ENCODE measurements around the gene HS6ST3. TPM values are rescaled to one million over a fixed set of nuclear protein-coding genes. Genes with fewer than 3 reads are reported as not detected.

Gene HS6ST3
- total RNA-seq, 1 donor from 2014 or later, result not detected

- intact Hi-C loops (cut with micrococcal nuclease), result no loop called here
Measured at GRCh38 chr13:96198038-96198437, 108.1 kb downstream of the HS6ST3 start.

- intact Hi-C loops (cut with micrococcal nuclease), result no loop called here
Measured at GRCh38 chr13:96199315-96199714, 109.4 kb downstream of the HS6ST3 start.

- intact Hi-C loops (cut with micrococcal nuclease), result no loop called here
Measured at GRCh38 chr13:96200810-96201209, 110.9 kb downstream of the HS6ST3 start.

- intact Hi-C loops (cut with micrococcal nuclease), result no loop called here
Measured at GRCh38 chr13:96202315-96202714, 112.4 kb downstream of the HS6ST3 start.

- intact Hi-C loops (cut with micrococcal nuclease), result no loop called here
Measured at GRCh38 chr13:96203471-96203870, 113.6 kb downstream of the HS6ST3 start.

GRCh38 chr13:96214824-96215445, 125.0 kb downstream of the HS6ST3 start:
- intact Hi-C loops (cut with micrococcal nuclease), result no loop called here

GRCh38 chr13:96216543-96216942, 126.6 kb downstream of the HS6ST3 start:
- intact Hi-C loops (cut with micrococcal nuclease), result no loop called here

GRCh38 chr13:96218475-96218874, 128.6 kb downstream of the HS6ST3 start:
- intact Hi-C loops (cut with micrococcal nuclease), result no loop called here

- intact Hi-C loops (cut with micrococcal nuclease), result no loop called here
Measured at GRCh38 chr13:96221471-96221870, 131.6 kb downstream of the HS6ST3 start.

- intact Hi-C loops (cut with micrococcal nuclease), result no loop called here
Measured at GRCh38 chr13:96223231-96223630, 133.3 kb downstream of the HS6ST3 start.

- intact Hi-C loops (cut with micrococcal nuclease), result loop anchor here (1.0 kb wide), 1 partner anchor 209 kb away; no protein-coding TSS in a partner anchor
Measured at GRCh38 chr13:96229356-96229755, 139.4 kb downstream of the HS6ST3 start.

GRCh38 chr13:96238241-96238640, 148.3 kb downstream of the HS6ST3 start:
- intact Hi-C loops (cut with micrococcal nuclease), result no loop called here

GRCh38 chr13:96238861-96239260, 149.0 kb downstream of the HS6ST3 start:
- intact Hi-C loops (cut with micrococcal nuclease), result no loop called here

- intact Hi-C loops (cut with micrococcal nuclease), result no loop called here
Measured at GRCh38 chr13:96243376-96243775, 153.5 kb downstream of the HS6ST3 start.

- intact Hi-C loops (cut with micrococcal nuclease), result no loop called here
Measured at GRCh38 chr13:96248103-96248502, 158.2 kb downstream of the HS6ST3 start.

GRCh38 chr13:96248996-96249395, 159.1 kb downstream of the HS6ST3 start:
- intact Hi-C loops (cut with micrococcal nuclease), result no loop called here

GRCh38 chr13:96252903-96253302, 163.0 kb downstream of the HS6ST3 start:
- intact Hi-C loops (cut with micrococcal nuclease), result no loop called here

GRCh38 chr13:96273196-96273595, 183.3 kb downstream of the HS6ST3 start:
- intact Hi-C loops (cut with micrococcal nuclease), result no loop called here

GRCh38 chr13:96274046-96274445, 184.1 kb downstream of the HS6ST3 start:
- intact Hi-C loops (cut with micrococcal nuclease), result no loop called here

GRCh38 chr13:96279904-96280303, 190.0 kb downstream of the HS6ST3 start:
- intact Hi-C loops (cut with micrococcal nuclease), result no loop called here

- intact Hi-C loops (cut with micrococcal nuclease), result no loop called here
Measured at GRCh38 chr13:96284971-96285370, 195.1 kb downstream of the HS6ST3 start.

- intact Hi-C loops (cut with micrococcal nuclease), result no loop called here
Measured at GRCh38 chr13:96285729-96286128, 195.8 kb downstream of the HS6ST3 start.

Measured in T-helper 1 cell treated with Interleukin-12 subunit alpha and Interleukin-12 subunit beta and Interleukin-4 antibody, amounts not matched to agents 30 ng/mL and 1 ng/mL, for 36 hours (primary cell).